HAP-1 (cell line): Measurements from ENCODE around the gene EMC7.

Experiments
- DNase-seq, 2 experiments: peaks; one replicate each; pipeline ENCODE4 v3.0.0-alpha.2; 2016 to 2020; ENCODE audit warnings: low spot score in 2 of 2
- H3K27me3 ChIP-seq: fragments of 250-450 bp; sonication (Bioruptor Pico); 2 replicates; pipeline ENCODE4 v1.5.1; 2020; ENCODE audit warnings: low read depth, mild to moderate bottlenecking, moderate library complexity
- H3K36me3 ChIP-seq: fragments of 250-450 bp; sonication (Bioruptor Pico); replicated peaks from 2 replicates; pipeline ENCODE4 v1.5.1; 2020; ENCODE audit warnings: mild to moderate bottlenecking
- H3K4me1 ChIP-seq: fragments of 250-450 bp; sonication (Bioruptor Pico); 2 replicates; pipeline ENCODE4 v1.5.1; 2020; ENCODE audit warnings: mild to moderate bottlenecking
- H3K4me3 ChIP-seq: fragments of 250-450 bp; sonication (Bioruptor Pico); 2 replicates; pipeline ENCODE4 v1.5.1; 2020; ENCODE audit warnings: mild to moderate bottlenecking, moderate library complexity
- H3K9me3 ChIP-seq: fragments of 250-450 bp; sonication (Bioruptor Pico); 2 replicates; pipeline ENCODE4 v1.5.1; 2020; ENCODE audit warnings: mild to moderate bottlenecking, moderate library complexity
- in situ Hi-C: fragments of 300-500 bp; cut with MboI; formaldehyde crosslinking; loops from 3 replicates; pipeline ENCODE4 v1.14.3; 2020; ENCODE audit warnings: low sequenced_read_pairs, inconsistent platforms, mixed read lengths

EMC7 gene

GRCh38 chr15:34043391-34043790, 58.3 kb downstream of the EMC7 start:
- DNase-seq, result no peak
- H3K4me3 ChIP-seq, result no peak overlapping the region

GRCh38 chr15:34039790-34040113, 61.9 kb downstream of the EMC7 start:
- Histone ChIP-seq H3K27me3 (no peaks in the 10 kb centered on the region), H3K4me1 (peaks cover 7% of the 10 kb centered on the region), H3K36me3 (no peaks in the 10 kb centered on the region), H3K9me3 (no peaks in the 10 kb centered on the region), H3K4me3 (peak overlapping the region; percentile 53; the same call in 1 of the 2 replicates)
- no peak for DNase-seq
- in situ Hi-C loops, result no loop called here

More at GRCh38 chr15:34043391-34043790, 58.3 kb downstream of the EMC7 start:
- no peaks in the 10 kb centered on the region for H3K36me3 ChIP-seq
- peaks cover 7% of the 10 kb centered on the region for H3K4me1 ChIP-seq
- in situ Hi-C loops, result no loop called here
- no peaks in the 10 kb centered on the region for H3K27me3 ChIP-seq
- H3K9me3 ChIP-seq, result no peaks in the 10 kb centered on the region

- Histone ChIP-seq H3K4me1 (peaks cover 7% of the 10 kb centered on the region), H3K36me3 (no peaks in the 10 kb centered on the region), H3K27me3 (no peaks in the 10 kb centered on the region), H3K9me3 (no peaks in the 10 kb centered on the region), H3K4me3 (peak within 1 kb of the TSS; percentile 53)
- in situ Hi-C loops, result no loop called here
- peak; percentile 16 to 65 for DNase-seq
Observed at GRCh38 chr15:34038871-34039789, 62.5 kb downstream of the EMC7 start, which contains the start of gene AVEN. AVEN (minus strand) TSS chr15:34039204; CDS start chr15:34039046, 158 bp downstream.

- no peaks in the 10 kb centered on the region for H3K36me3 ChIP-seq
- in situ Hi-C loops, result no loop called here
- no peaks in the 10 kb centered on the region for H3K27me3 ChIP-seq
- peak overlapping the region; percentile 53 for H3K4me3 ChIP-seq
- H3K4me1 ChIP-seq, result peaks cover 7% of the 10 kb centered on the region
- H3K9me3 ChIP-seq, result no peaks in the 10 kb centered on the region
- peak; percentile 64 to 77 for DNase-seq
Observed at GRCh38 chr15:34038023-34038870, 63.4 kb downstream of the EMC7 start.
